Activated naive CD4-positive, alpha-beta T cell treated with anti-CD3 and anti-CD28 coated beads, Interleukin-2, amount 50 U/mL, for 24 hours (primary cell): Measurements from ENCODE around the gene CCND2.
A peak's percentile ranks its signal among the peaks of the same experiment; 100 is the strongest.
"Not testable (repeated sequence)": the region's sequence is repeated elsewhere in the genome, so short reads cannot be mapped to it uniquely, and the experiment has no call there.

ENCODE experiments used
- H3K27ac Mint-ChIP-seq: one replicate; pipeline ENCODE4 v1.8.0; 2021; ENCODE audit warnings: mild to moderate bottlenecking, mixed read lengths
- H3K27me3 Mint-ChIP-seq: one replicate; pipeline ENCODE4 v1.8.0; 2021; ENCODE audit warnings: mixed read lengths
- H3K36me3 Mint-ChIP-seq: one replicate; pipeline ENCODE4 v1.8.0; 2021; ENCODE audit warnings: mixed read lengths
- H3K4me1 Mint-ChIP-seq: one replicate; pipeline ENCODE4 v1.8.0; 2021; ENCODE audit warnings: mixed read lengths
- H3K4me3 Mint-ChIP-seq: one replicate; pipeline ENCODE4 v1.8.0; 2021; ENCODE audit warnings: mild to moderate bottlenecking, mixed read lengths
- H3K9me3 Mint-ChIP-seq: one replicate; pipeline ENCODE4 v1.8.0; 2021; ENCODE audit warnings: mixed read lengths

CCND2 gene

DNA sequence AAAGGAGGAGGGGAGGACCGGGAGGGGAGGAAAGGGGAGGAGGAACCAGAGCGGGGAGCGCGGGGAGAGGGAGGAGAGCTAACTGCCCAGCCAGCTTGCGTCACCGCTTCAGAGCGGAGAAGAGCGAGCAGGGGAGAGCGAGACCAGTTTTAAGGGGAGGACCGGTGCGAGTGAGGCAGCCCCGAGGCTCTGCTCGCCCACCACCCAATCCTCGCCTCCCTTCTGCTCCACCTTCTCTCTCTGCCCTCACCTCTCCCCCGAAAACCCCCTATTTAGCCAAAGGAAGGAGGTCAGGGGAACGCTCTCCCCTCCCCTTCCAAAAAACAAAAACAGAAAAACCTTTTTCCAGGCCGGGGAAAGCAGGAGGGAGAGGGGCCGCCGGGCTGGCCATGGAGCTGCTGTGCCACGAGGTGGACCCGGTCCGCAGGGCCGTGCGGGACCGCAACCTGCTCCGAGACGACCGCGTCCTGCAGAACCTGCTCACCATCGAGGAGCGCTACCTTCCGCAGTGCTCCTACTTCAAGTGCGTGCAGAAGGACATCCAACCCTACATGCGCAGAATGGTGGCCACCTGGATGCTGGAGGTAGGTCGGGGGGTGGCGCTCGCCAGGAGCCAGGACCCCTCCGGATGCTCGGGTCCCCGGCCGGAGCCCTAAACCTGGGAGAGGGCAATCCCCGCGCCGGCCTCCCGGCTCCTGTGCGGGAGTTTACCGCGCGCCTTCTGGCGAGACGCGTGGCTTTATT, at the start of gene CCND2:
Gene CCND2, plus strand, starts transcription at position 111 of the 744 bp plus-strand sequence. Its CDS starts 279 bp downstream, at position 390.
- Mint-ChIP-seq H3K27me3 (no peaks in the 10 kb centered on the region), H3K36me3 (peaks cover 27% of the 10 kb centered on the region)

DNA sequence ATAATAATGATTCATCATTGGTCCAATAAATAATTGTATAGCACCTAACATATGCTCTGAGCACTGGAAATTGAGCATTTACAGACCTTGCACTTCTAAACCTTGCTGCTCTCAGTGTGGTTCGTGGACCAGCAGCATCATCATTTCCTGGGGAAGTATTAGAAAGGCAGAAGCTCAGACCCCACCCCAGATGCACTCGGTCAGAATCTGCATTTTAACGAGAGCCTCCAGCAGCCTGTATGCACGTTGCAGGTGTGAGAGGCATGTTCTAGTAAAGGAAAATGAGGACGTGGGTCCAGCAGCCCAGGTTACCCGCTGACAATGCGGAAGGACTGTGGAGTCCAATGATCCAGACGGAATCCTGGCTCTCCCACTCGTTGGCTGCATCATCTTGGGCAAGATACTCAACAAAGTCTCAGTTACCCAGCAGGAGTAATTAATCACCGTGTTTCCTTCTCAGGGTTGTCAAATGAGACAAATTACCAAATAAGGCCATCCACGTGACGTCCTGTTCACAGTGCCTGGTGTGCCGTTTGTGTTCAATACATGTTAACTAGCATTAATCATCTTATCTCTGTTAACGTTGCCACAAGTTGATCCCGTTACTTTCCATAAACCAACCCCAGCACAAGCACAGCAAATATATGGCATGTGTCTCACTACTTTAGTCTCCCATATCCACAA, 49.2 kb upstream of the CCND2 start:
- Mint-ChIP-seq H3K36me3 (no peaks in the 10 kb centered on the region), H3K27me3 (no peaks in the 10 kb centered on the region), H3K27ac (no peak overlapping the region), H3K9me3 (no peaks in the 10 kb centered on the region), H3K4me3 (no peak overlapping the region), H3K4me1 (no peaks in the 10 kb centered on the region)

More for the DNA sequence above, at the start of gene CCND2:
- Mint-ChIP-seq H3K9me3 (no peaks in the 10 kb centered on the region), H3K4me3 (peak within 1 kb of the TSS; percentile 98), H3K27ac (peak within 1 kb of the TSS; percentile 99), H3K4me1 (peaks cover 21% of the 10 kb centered on the region)

DNA sequence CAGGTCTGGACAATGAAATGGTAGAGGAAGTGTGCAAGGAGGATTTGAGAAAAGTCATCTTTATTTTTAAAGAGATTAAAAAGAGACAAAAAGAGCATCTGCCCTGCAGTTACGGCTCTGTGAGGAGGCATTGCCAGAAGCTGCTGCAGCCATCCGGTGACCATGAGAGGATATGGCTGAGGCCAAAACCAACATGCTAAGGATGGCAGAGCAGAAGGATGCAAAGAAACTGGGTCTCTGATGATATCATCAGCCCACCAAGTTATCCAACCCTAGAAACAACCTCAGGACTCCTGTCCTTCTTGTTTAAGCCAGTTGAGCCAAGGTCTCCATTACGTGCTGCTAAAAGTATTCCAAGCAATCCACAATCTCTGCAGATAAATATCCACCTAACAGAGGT, 48.0 kb upstream of the CCND2 start:
- no peaks in the 10 kb centered on the region for H3K4me1 Mint-ChIP-seq

DNA sequence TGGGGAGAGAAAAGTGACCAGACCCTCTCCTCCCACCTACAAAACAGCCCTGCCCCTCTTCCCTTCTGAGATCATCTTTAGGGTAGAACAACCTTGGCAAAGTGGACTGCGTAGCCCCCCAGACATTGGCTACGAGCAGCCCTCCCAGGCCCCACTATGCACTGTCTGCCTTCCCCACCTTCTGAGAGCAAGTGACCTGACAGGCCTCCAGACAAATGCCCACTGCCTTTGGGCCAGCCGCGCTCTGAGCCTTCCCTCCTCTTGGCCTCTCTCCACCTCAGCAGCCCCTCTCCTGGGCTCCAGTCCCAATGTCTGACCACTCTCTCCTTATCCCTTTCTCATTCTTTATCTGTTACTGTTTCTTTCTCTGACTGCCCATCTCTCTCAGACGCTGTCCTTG, 46.5 kb upstream of the CCND2 start:
- no peaks in the 10 kb centered on the region for H3K9me3 Mint-ChIP-seq
- no peaks in the 10 kb centered on the region for H3K4me1 Mint-ChIP-seq
- no peaks in the 10 kb centered on the region for H3K27me3 Mint-ChIP-seq
- H3K36me3 Mint-ChIP-seq = no peaks in the 10 kb centered on the region
- no peak overlapping the region for H3K4me3 Mint-ChIP-seq
- no peak overlapping the region for H3K27ac Mint-ChIP-seq

More for the DNA sequence above, 48.0 kb upstream of the CCND2 start:
- Mint-ChIP-seq H3K27ac (no peak overlapping the region), H3K4me3 (no peak overlapping the region), H3K36me3 (no peaks in the 10 kb centered on the region), H3K9me3 (no peaks in the 10 kb centered on the region), H3K27me3 (no peaks in the 10 kb centered on the region)

DNA sequence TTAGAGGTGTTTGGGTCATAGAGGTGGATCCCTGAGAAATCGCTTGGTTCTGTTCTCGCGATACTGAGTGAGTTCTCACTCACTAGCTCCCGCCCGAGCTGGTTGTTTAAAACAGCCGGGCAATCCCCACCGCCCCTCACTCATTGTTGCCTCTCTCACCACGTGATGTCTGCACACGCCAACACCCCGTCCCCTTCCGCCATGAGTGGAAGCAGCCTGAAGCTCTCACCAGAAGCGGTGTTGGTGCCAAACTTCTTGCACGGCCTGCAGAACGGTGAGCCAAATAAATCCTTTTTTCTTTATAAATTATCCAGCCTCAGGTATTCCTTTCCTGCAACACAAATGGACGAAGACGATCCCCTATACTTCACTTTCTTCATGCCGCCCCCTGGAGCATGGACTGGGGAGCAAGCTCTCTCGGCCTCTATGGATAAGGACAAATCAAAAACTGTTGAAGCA, 45.4 kb upstream of the CCND2 start:
- no peak overlapping the region for H3K4me3 Mint-ChIP-seq
- H3K36me3 Mint-ChIP-seq = no peaks in the 10 kb centered on the region
- no peaks in the 10 kb centered on the region for H3K27me3 Mint-ChIP-seq
- no peaks in the 10 kb centered on the region for H3K9me3 Mint-ChIP-seq
- H3K4me1 Mint-ChIP-seq = no peaks in the 10 kb centered on the region
- no peak overlapping the region for H3K27ac Mint-ChIP-seq

DNA sequence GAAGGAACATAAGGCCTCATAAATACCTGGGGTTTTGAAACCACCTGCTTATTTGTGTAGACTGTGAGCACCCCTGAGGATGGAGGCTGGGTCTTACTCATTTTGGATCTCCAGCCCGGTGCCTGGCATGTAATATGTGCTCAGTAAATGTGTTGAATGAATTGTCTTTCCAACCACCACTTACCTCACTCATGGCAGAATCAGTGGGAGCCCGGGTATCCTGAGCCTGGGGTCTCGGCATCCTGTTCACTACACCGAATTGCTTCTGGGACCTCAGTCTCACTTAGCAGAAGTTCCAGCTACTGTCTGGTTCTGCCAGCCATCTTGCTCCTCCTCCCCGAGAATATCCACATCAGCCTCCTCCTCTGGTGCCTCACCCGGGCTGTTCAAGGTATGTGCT, 43.0 kb upstream of the CCND2 start:
- no peak overlapping the region for H3K27ac Mint-ChIP-seq
- no peaks in the 10 kb centered on the region for H3K4me1 Mint-ChIP-seq
- H3K9me3 Mint-ChIP-seq = no peaks in the 10 kb centered on the region

DNA sequence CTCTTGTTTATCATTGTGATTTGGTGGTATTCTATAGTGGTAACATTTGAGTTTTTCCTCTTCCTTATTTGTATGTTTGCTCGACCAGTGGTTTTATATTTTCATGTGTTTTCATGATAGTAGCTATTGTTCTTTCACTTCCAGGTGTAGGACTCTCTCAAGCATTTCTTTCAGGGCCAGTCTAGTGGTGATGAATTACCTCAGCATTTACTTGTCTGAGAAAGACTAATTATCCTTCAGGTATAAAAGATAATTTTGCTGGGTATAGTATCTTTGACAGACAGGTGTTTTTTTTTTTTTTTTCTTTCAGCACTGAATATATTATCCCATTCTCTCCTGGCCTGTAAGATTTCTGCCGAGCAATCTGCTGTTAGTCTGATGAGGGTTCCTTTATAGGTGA, 35.0 kb upstream of the CCND2 start:
- H3K27ac Mint-ChIP-seq = peak overlapping the region; percentile 3
- H3K9me3 Mint-ChIP-seq = peaks cover 32% of the 10 kb centered on the region
- no peak overlapping the region for H3K4me3 Mint-ChIP-seq
- no peaks in the 10 kb centered on the region for H3K27me3 Mint-ChIP-seq
- no peaks in the 10 kb centered on the region for H3K4me1 Mint-ChIP-seq
- H3K36me3 Mint-ChIP-seq = peaks cover 14% of the 10 kb centered on the region

More for the DNA sequence above, 43.0 kb upstream of the CCND2 start:
- no peak overlapping the region for H3K4me3 Mint-ChIP-seq
- H3K27me3 Mint-ChIP-seq = no peaks in the 10 kb centered on the region
- no peaks in the 10 kb centered on the region for H3K36me3 Mint-ChIP-seq

DNA sequence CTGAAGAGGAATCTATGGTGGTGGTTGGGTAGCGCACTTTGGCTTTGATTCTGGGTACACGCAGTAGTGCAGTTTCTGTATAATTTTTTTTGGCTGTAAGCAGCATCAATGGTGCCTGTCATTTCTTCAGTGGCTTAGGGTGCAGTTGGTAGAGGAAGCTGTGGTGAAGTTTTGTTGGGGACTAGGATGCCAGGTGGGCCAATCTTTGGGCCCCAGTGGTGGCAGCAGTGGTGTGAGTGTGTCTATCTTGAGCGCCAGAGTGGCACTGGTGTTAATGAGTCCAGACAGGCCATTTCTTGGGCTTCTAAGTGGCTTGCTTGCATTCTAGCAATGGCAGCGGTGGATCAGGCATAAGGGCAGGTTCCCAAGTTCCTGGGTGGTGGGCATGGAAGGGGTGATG, 33.8 kb upstream of the CCND2 start:
- Mint-ChIP-seq H3K36me3 (peaks cover 14% of the 10 kb centered on the region), H3K4me1 (no peaks in the 10 kb centered on the region), H3K9me3 (peaks cover 32% of the 10 kb centered on the region), H3K27ac (no peak overlapping the region), H3K4me3 (no peak overlapping the region), H3K27me3 (no peaks in the 10 kb centered on the region)

DNA sequence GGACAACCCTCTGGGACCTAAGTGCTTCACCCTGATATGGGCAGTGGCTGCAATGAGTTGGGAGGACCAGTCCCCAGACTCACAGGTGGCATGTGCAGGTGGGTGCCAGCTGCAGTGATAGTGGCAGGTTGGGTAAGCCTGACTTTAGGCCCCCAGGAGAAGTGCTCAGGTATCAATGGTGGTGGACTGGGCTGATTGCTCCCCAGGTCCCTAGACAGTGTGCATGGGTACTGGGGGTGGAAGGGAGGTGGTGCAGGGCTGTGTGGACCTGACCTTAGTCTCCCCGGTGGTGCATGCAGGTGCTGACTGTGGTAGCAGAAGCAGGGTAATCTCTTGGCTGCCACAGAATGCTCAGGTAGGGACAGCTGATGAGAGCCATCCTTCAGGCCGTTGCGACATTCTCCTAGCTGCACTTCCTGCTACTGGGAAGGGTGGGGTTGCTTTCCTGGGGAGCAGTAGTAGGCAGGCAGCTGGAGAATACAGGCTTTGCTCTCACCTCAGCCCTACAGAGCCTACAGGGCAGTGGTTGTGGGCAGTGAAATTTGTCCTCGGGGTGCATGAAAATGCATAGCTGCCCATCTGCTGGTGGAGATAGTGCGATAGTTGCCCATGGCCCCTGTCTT, 33.3 kb upstream of the CCND2 start:
- H3K27me3 Mint-ChIP-seq = no peaks in the 10 kb centered on the region
- H3K36me3 Mint-ChIP-seq = peaks cover 14% of the 10 kb centered on the region
- no peak overlapping the region for H3K27ac Mint-ChIP-seq
- no peak overlapping the region for H3K4me3 Mint-ChIP-seq
- peaks cover 32% of the 10 kb centered on the region for H3K9me3 Mint-ChIP-seq
- H3K4me1 Mint-ChIP-seq = no peaks in the 10 kb centered on the region

DNA sequence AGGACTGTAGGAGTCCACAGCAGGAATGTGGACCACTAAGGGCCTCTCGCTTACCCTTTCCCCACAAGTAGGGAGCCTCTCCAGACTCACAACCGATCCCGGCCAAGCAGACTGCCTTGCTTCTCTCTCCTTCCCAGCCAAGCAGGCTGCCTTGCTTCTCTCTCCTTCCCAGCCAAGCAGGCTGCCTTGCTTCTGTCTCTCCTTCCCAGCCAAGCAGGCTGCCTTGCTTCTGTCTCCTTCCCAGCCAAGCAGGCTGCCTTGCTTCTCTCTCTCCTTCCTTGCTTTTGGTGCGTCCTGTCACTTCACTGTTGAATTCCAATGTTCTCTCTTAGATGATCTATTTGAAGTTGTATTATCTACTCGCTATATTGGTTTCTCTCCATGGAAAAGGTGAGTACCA, 32.6 kb upstream of the CCND2 start:
- Mint-ChIP-seq H3K4me3 (no peak overlapping the region), H3K9me3 (peaks cover 32% of the 10 kb centered on the region), H3K36me3 (peaks cover 14% of the 10 kb centered on the region), H3K27ac (no peak overlapping the region), H3K27me3 (no peaks in the 10 kb centered on the region), H3K4me1 (no peaks in the 10 kb centered on the region)

DNA sequence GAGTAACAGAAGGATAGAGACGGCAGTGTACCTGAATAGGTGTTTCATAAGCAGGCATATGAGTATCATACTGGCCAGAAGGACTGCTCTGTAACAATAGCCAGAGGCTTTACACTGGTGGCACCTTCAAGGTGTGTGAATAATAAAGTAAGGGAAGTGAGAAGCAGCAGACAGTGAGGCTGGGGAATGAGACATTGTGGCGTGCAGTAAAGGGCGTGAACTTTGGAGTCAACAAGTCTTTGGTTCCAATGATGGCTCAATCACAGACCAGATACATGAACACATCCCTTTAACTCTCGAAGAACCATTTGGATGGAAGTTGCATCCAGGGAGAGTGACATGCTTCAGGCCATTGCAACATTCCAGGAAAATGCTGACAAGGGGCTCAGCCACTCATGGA, 32.0 kb upstream of the CCND2 start:
- Mint-ChIP-seq H3K36me3 (peaks cover 14% of the 10 kb centered on the region), H3K4me3 (no peak overlapping the region), H3K4me1 (no peaks in the 10 kb centered on the region), H3K27me3 (no peaks in the 10 kb centered on the region), H3K27ac (no peak overlapping the region), H3K9me3 (peaks cover 32% of the 10 kb centered on the region)

DNA sequence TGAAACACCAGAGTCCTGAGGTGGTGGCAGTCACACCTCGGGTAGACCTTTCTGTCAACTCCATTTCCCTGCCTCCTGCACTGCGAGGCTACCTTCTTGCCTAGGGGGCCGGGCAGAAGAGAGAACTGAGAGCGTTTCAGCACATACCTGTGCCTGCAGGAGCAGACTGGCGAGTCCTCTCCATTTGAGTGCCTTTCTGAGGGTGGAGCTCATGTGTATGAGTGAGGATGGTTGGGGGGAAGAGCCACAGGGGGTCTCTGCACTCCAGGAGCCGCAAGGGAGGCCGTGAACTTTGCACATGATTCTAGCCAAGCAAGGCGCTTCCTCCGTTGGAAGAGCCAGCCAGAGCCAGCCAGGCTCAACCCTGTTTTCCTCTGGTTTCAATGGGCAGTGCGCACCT, 31.0 kb upstream of the CCND2 start:
- no peaks in the 10 kb centered on the region for H3K4me1 Mint-ChIP-seq
- H3K27me3 Mint-ChIP-seq = no peaks in the 10 kb centered on the region
- no peak overlapping the region for H3K27ac Mint-ChIP-seq
- H3K4me3 Mint-ChIP-seq = no peak overlapping the region
- H3K36me3 Mint-ChIP-seq = peaks cover 8% of the 10 kb centered on the region
- H3K9me3 Mint-ChIP-seq = peaks cover 22% of the 10 kb centered on the region

DNA sequence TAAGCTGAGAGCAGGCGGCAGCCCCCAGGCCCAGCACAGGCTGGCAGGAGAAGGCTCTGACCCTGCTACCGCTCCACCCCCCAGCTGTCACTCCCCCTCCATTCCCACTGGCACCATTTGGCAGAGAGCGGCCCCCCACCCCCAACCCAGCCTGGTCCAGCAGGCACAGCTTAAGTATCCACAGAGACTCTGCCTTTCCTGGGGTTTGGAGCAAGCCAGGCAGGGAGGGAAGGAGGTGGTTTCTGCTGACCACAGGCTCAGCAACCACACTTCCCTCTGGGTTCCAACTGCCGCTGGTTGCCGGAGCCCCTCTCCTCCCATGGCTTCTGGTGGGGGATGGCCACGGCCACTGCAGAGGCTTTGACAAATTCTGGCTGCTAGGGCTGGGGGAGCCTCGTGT, 30.5 kb upstream of the CCND2 start:
- H3K27ac Mint-ChIP-seq = no peak overlapping the region
- H3K36me3 Mint-ChIP-seq = peaks cover 6% of the 10 kb centered on the region
- H3K4me3 Mint-ChIP-seq = no peak overlapping the region
- H3K27me3 Mint-ChIP-seq = no peaks in the 10 kb centered on the region
- H3K4me1 Mint-ChIP-seq = no peaks in the 10 kb centered on the region
- peaks cover 17% of the 10 kb centered on the region for H3K9me3 Mint-ChIP-seq

DNA sequence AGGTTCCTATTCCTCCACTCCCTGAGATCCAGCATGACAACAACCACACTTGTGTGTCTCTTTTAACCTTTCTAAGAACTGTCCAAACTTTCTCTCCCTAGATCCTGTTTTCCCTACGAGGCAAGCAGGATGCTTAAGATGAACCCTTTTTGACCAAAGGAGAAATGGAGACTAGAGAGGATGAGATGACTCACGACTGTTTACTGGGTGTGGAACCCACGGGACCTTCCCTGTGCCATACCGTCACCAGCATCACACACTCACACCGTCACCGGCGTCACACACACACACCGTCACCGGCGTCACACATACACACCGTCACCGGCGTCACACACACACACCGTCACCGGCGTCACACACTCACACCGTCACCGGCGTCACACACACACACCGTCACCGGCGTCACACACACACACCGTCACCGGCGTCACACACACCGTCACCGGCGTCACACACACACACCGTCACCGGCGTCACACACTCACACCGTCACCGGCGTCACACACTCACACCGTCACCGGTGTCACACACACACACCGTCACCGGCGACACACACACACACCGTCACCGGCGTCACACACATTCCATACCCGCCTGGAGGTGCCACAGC, 30.0 kb upstream of the CCND2 start:
- not testable (repeated sequence) for H3K4me1 Mint-ChIP-seq, H3K4me3 Mint-ChIP-seq, H3K36me3 Mint-ChIP-seq

DNA sequence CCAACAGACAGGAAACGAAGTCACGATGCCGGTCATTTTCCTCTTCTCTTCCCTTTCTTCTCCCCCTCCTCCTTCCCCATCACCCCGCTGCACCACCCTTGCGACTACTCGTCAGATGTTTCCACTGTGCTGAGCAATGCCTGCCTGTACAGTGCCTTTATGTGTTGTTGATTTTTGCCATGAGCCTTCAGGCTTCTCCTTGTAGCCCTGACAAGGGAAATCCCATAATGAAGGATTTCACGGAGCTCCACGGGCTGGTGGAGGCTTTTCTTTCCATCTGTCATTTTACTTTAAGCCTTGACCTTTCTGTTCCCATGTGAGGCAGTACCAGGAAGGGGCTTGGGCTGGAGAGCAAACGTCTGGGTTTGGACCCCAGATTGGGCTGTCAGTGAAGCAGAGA, 28.7 kb upstream of the CCND2 start:
- Mint-ChIP-seq H3K4me1 (no peaks in the 10 kb centered on the region), H3K27me3 (no peaks in the 10 kb centered on the region), H3K27ac (no peak overlapping the region), H3K4me3 (no peak overlapping the region), H3K36me3 (no peaks in the 10 kb centered on the region), H3K9me3 (no peaks in the 10 kb centered on the region)

More for the DNA sequence above, 30.0 kb upstream of the CCND2 start:
- not testable (repeated sequence) for H3K27ac Mint-ChIP-seq, H3K27me3 Mint-ChIP-seq
- H3K9me3 Mint-ChIP-seq = peaks cover 12% of the 10 kb centered on the region

DNA sequence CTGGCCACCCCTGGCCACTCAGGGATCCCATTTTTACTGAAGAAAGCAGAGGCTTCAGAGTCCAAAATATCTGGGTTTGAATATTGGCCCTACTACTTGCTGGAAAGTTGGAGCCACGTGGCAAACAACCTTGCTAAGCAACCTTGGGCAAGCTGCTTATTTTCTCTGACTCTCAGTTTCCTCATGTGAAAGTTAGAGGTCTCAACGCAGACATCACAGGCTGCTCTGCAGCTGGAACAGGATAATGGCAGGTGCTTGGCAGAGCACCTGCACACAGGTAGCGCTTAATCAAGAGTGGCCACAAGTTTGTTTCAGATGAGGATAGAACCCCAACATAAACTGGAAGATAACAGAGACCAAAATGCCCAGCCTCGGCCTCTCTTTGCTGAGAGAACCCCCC, 28.1 kb upstream of the CCND2 start:
- Mint-ChIP-seq H3K9me3 (no peaks in the 10 kb centered on the region), H3K27me3 (no peaks in the 10 kb centered on the region), H3K4me1 (no peaks in the 10 kb centered on the region), H3K27ac (no peak overlapping the region), H3K36me3 (no peaks in the 10 kb centered on the region), H3K4me3 (no peak overlapping the region)
